ENCODE measurements around the gene DPY19L2.
"Not testable (repeated sequence)": the region's sequence is repeated elsewhere in the genome, so short reads cannot be mapped to it uniquely, and the experiment has no call there.

DNA sequence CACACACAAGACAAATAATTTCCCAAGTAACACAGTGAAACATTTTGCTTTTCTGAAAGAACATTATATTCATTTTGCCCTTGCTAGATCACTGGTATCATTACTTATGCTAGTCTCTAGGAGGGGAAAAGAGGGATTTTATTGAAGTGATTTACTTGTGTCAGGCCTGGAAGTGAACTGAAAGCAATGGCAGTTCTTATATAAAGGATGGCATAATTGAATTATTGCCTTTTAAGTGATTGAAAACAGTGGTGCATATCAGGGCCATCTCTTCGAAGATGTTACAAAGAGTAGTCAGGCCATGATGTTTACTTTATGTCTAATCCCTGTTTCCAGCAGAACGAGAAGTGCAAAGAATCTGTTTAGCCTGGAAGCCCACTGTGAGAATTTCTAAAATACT is 30.7 kb upstream of the DPY19L2 start:
- TF ChIP-seq, protein P1, sequence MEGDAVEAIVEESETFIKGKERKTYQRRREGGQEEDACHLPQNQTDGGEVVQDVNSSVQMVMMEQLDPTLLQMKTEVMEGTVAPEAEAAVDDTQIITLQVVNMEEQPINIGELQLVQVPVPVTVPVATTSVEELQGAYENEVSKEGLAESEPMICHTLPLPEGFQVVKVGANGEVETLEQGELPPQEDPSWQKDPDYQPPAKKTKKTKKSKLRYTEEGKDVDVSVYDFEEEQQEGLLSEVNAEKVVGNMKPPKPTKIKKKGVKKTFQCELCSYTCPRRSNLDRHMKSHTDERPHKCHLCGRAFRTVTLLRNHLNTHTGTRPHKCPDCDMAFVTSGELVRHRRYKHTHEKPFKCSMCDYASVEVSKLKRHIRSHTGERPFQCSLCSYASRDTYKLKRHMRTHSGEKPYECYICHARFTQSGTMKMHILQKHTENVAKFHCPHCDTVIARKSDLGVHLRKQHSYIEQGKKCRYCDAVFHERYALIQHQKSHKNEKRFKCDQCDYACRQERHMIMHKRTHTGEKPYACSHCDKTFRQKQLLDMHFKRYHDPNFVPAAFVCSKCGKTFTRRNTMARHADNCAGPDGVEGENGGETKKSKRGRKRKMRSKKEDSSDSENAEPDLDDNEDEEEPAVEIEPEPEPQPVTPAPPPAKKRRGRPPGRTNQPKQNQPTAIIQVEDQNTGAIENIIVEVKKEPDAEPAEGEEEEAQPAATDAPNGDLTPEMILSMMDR (IDR thresholded peaks at IDR 0.05): not testable (repeated sequence)
- not testable (repeated sequence) for TF ChIP-seq EZH2 (IDR thresholded peaks at IDR 0.05; ENCODE audit: borderline replicate concordance, insufficient read depth, low read depth, low read length, poor library complexity, severe bottlenecking)
